AG04450 (cell line): Measurements from ENCODE around the gene PPP1R12C. TPM values are rescaled to one million over a fixed set of nuclear protein-coding genes. Genes with fewer than 3 reads are reported as not detected.

Experiments used
- CTCF ChIA-PET: fragments of 300-600, 350-600 bp; formaldehyde crosslinking; extraction: SDS; loops from one replicate; lab custom pipeline; 2022; ENCODE audit warnings: antibody characterized with exemption, inconsistent platforms; lab: Charles Lee
- POLR2A ChIA-PET: fragments of 350-600 bp; formaldehyde crosslinking; extraction: SDS; loops from one replicate; lab custom pipeline; 2021; ENCODE audit warnings: antibody characterized with exemption, inconsistent platforms; lab: Yijun Ruan, JAX
- DNase-seq: peaks from one replicate; pipeline ENCODE4 v3.0.0-alpha.2; 2011; ENCODE audit warnings: low read depth, low spot score
- H3K27ac ChIP-seq: one replicate; pipeline ENCODE4 v1.5.1; 2012; ENCODE audit warnings: low read depth, low read length, control low read depth
- H3K27me3 ChIP-seq: one replicate; pipeline ENCODE4 v1.6.0; 2012; ENCODE audit warnings: low read length; ENCODE audit not compliant: control insufficient read depth, insufficient read depth
- H3K4me3 ChIP-seq: 2 replicates; pipeline ENCODE4 v1.5.1; 2011; ENCODE audit warnings: mild to moderate bottlenecking, low read depth, low read length, control low read depth
- H3K9me3 ChIP-seq: 2 replicates; pipeline ENCODE4 v1.5.1; 2012; ENCODE audit warnings: low read length; ENCODE audit not compliant: control insufficient read depth, insufficient read depth
- CTCF ChIP-seq: IDR thresholded peaks from 2 replicates; pipeline ENCODE4 v1.5.1; 2011; ENCODE audit warnings: low read depth, low read length, control low read depth, inconsistent platforms
- polyA plus RNA-seq: library from polyadenylated mRNA; depleted of rRNA; stranded (reverse); fragments of >200 nt; gene quantifications from 2 replicates; pipeline ENCODE4 v1.2.3, GENCODE V29; 2011

PPP1R12C gene
- polyA plus RNA-seq, 1 experiment, result 24.2 TPM

GRCh38 chr19:55092423-55093318, 24.8 kb downstream of the PPP1R12C start:
- no peaks in the 10 kb centered on the region for H3K27me3 ChIP-seq
- TF ChIP-seq CTCF, result no peak
- no peak overlapping the region for H3K27ac ChIP-seq
- H3K4me3 ChIP-seq, result no peak overlapping the region
- POLR2A ChIA-PET, result no interaction called here
- H3K9me3 ChIP-seq, result no peaks in the 10 kb centered on the region; the same call in 1 of the 2 replicates
- CTCF ChIA-PET, result no interaction called here
- DNase-seq, result no peak

DNA sequence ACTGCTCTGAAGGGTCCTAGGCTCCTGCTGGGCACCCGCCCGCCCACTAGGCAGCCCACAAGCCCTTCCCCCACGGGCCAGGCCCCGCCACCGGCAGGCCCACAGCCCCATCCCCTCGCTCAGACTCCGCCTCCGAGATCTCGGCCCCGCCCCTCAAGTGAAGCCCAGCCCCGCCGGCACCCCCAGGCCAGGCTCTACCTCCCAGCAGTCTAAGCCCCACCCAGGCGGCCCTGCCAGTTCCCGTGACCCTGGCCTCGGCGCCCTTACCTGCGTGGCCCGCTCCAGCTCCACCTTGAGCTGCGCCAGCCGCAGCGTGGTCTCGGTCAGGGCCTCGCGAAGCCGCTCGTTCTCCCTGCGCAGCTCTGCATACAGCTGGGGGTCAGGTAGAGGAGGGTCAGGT, 25.5 kb downstream of the PPP1R12C start:
- TF ChIP-seq CTCF, result no peak
- Histone ChIP-seq H3K9me3 (no peaks in the 10 kb centered on the region; the same call in 1 of the 2 replicates), H3K27ac (no peak overlapping the region), H3K4me3 (no peak overlapping the region), H3K27me3 (no peaks in the 10 kb centered on the region)
- CTCF ChIA-PET, result no interaction called here
- no peak for DNase-seq
- POLR2A ChIA-PET, result no interaction called here

- no peak for TF ChIP-seq CTCF
- ChIA-PET POLR2A (no interaction called here), CTCF (no interaction called here)
- Histone ChIP-seq H3K4me3 (no peak overlapping the region), H3K27ac (no peak overlapping the region), H3K9me3 (no peaks in the 10 kb centered on the region; the same call in 1 of the 2 replicates), H3K27me3 (peaks cover under 1% of the 10 kb centered on the region)
- no peak for DNase-seq
These were observed 26.1 kb downstream of the PPP1R12C start for GRCh38 chr19:55091126-55091910.

DNA sequence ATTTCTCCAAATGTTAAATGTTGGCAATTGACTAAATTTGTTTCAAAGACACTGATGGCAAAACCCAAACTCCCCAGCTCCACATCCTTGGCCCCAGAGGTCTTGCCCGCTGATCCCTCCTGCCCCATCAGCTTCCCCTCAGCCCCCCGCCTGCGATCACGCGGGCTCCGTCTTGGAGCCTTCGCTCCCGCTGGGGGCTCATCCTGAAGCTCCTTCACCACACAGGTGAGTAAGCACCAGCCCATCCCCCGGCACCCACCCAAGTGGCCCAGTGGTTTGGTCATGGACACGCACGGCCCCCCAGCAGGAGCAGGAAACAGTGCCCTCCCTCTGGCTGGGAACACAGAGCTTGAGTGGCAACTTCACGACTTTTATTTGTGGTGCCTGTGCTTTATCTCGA, 26.9 kb downstream of the PPP1R12C start:
- peaks cover 9% of the 10 kb centered on the region for H3K27me3 ChIP-seq
- H3K4me3 ChIP-seq, result no peak overlapping the region
- H3K27ac ChIP-seq, result no peak overlapping the region
- TF ChIP-seq CTCF, result no peak
- no peaks in the 10 kb centered on the region; the same call in 1 of the 2 replicates for H3K9me3 ChIP-seq
- DNase-seq, result no peak
- ChIA-PET CTCF (interaction anchor here (3.2 kb wide), 1 partner anchor 15 kb away, joined by 19 read pairs; no protein-coding TSS in a partner anchor), POLR2A (no interaction called here)
